Esophagus muscularis mucosa (tissue), 3 donors: ENCODE data around the gene CLEC18A.

Experiments
- CTCF ChIP-seq, 3 experiments: fragments of 200-600 bp in 2 of 3; fragments of 450-650 bp in 1 of 3; sonication (generic) in 2 of 3; IDR thresholded peaks; one replicate each; pipeline ENCODE4 v1.5.1; 2017 to 2019; ENCODE audit warnings: antibody characterized with exemption in 3 of 3, mild to moderate bottlenecking in 2 of 3, moderate library complexity in 1 of 3
- POLR2A ChIP-seq: fragments of 450-650 bp; IDR thresholded peaks from one replicate; pipeline ENCODE4 v1.6.1; 2017; ENCODE audit warnings: antibody characterized with exemption, moderate library complexity, mild to moderate bottlenecking, low read depth

GRCh38 chr16:69925311-69925710 is 25.8 kb upstream of the CLEC18A start:
- TF ChIP-seq POLR2A, result no peak
- TF ChIP-seq CTCF (IDR thresholded peaks at IDR 0.05), result no peak
